Mucosa of stomach (tissue), 1 donor: ENCODE measurements around the gene EPB41L1.

Source experiments
- H3K27me3 ChIP-seq: one replicate; pipeline ENCODE4 v1.7.0; 2013; ENCODE audit warnings: mild to moderate bottlenecking, low read length; ENCODE audit not compliant: control insufficient read depth, insufficient read depth
- H3K36me3 ChIP-seq: one replicate; pipeline ENCODE4 v1.7.0; 2013; ENCODE audit warnings: low read length; ENCODE audit not compliant: control insufficient read depth, insufficient read depth
- H3K4me1 ChIP-seq: one replicate; pipeline ENCODE4 v1.7.0; 2013; ENCODE audit warnings: mild to moderate bottlenecking, low read length; ENCODE audit not compliant: control insufficient read depth, insufficient read depth
- H3K4me3 ChIP-seq: one replicate; pipeline ENCODE4 v1.7.0; 2013; ENCODE audit warnings: low read length
- H3K9ac ChIP-seq: one replicate; pipeline ENCODE4 v1.7.0; 2013; ENCODE audit warnings: mild to moderate bottlenecking, low read length, moderate library complexity
- H3K9me3 ChIP-seq: one replicate; pipeline ENCODE4 v1.7.0; 2013; ENCODE audit warnings: mild to moderate bottlenecking, low read length, moderate library complexity; ENCODE audit not compliant: control insufficient read depth
- donor health status: Pancreatic carcinoma.

The EPB41L1 gene

DNA sequence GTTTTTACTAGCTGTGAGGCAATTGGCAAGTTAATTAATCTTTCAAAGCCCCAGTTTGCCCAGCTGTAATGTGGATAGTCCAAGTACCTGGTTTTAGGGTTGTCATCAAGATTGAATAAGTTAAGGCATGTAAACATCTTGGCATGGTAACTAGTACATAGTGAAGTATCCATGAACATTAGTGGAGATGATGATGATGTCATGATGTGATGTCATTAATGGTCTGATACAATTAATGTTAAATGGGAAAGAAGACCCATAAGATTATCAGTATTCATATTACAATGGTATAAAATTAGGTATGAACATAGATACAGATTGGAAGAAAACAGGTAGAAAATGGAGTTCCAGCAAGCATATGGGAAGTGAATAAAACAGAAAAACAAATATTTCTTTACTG lies 5.3 kb downstream of the EPB41L1 start:
- H3K4me1 ChIP-seq, result peaks cover 23% of the 10 kb centered on the region
- no peaks in the 10 kb centered on the region for H3K9me3 ChIP-seq
- no peaks in the 10 kb centered on the region for H3K36me3 ChIP-seq

GRCh38 chr20:36162272-36162966 lies 7.9 kb downstream of the EPB41L1 start:
- H3K4me1 ChIP-seq, result peaks cover 10% of the 10 kb centered on the region
- no peak overlapping the region for H3K4me3 ChIP-seq
- H3K27me3 ChIP-seq, result no peaks in the 10 kb centered on the region
- no peaks in the 10 kb centered on the region for H3K9me3 ChIP-seq
- no peaks in the 10 kb centered on the region for H3K36me3 ChIP-seq
- H3K9ac ChIP-seq, result no peak overlapping the region

More for the DNA sequence above, 5.3 kb downstream of the EPB41L1 start:
- H3K9ac ChIP-seq, result no peak overlapping the region
- no peak overlapping the region for H3K4me3 ChIP-seq
- H3K27me3 ChIP-seq, result no peaks in the 10 kb centered on the region

GRCh38 chr20:36167902-36168503 lies 13.5 kb downstream of the EPB41L1 start:
- H3K4me3 ChIP-seq, result no peak overlapping the region
- peaks cover 2% of the 10 kb centered on the region for H3K4me1 ChIP-seq
- no peaks in the 10 kb centered on the region for H3K27me3 ChIP-seq
- no peak overlapping the region for H3K9ac ChIP-seq
- H3K36me3 ChIP-seq, result no peaks in the 10 kb centered on the region
- no peaks in the 10 kb centered on the region for H3K9me3 ChIP-seq

GRCh38 chr20:36170542-36171215 lies 16.1 kb downstream of the EPB41L1 start:
- Histone ChIP-seq H3K9me3 (no peaks in the 10 kb centered on the region), H3K27me3 (no peaks in the 10 kb centered on the region), H3K36me3 (peaks cover 10% of the 10 kb centered on the region), H3K4me3 (no peak overlapping the region), H3K4me1 (no peaks in the 10 kb centered on the region), H3K9ac (no peak overlapping the region)

DNA sequence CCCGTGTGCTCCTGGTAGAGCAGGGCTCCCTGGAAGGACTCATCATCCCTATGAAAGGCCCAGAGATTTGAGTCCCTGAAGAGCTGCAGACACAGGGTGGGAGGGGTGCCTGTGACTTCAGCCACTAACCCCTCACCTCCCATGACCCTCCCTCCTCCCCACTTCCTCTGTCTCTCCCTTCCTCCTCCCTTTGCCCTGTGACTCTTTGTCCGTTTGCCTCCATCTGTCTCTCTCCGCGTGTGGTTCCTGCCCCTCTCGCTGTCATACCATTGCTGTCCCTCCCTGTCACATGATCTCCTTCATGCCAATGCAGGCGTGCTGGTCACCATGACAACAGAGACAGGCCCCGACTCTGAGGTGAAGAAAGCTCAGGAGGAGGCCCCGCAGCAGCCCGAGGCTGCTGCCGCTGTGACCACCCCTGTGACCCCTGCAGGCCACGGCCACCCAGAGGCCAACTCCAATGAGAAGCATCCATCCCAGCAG lies 19.0 kb downstream of the EPB41L1 start:
- Histone ChIP-seq H3K36me3 (peaks cover 21% of the 10 kb centered on the region), H3K4me3 (no peak overlapping the region), H3K9me3 (no peaks in the 10 kb centered on the region), H3K9ac (no peak overlapping the region), H3K4me1 (no peaks in the 10 kb centered on the region), H3K27me3 (no peaks in the 10 kb centered on the region)

DNA sequence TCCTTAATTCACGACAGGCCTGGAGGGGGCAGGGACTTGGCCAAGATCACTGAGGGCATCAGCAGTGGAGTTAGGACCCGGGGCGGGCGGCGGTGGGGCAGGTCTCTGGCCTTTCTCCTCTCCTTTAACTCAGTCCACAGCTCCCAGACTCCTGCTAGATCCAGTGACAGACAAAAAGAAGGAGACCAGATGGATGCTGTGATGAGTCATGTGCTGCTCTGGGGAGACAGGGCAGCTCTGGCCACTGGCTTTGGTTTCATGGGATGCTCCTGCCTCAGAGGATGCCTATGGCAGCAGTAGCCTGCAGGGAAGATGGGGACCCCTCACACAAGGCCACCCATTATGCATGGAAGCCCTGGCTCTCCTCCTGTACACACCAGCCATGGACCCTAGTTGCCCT lies 20.5 kb downstream of the EPB41L1 start:
- Histone ChIP-seq H3K27me3 (no peaks in the 10 kb centered on the region), H3K36me3 (peaks cover 30% of the 10 kb centered on the region), H3K9me3 (no peaks in the 10 kb centered on the region), H3K9ac (no peak overlapping the region), H3K4me1 (no peaks in the 10 kb centered on the region), H3K4me3 (no peak overlapping the region)

- H3K27me3 ChIP-seq, result no peaks in the 10 kb centered on the region
- H3K36me3 ChIP-seq, result peaks cover 30% of the 10 kb centered on the region
- no peaks in the 10 kb centered on the region for H3K4me1 ChIP-seq
- H3K4me3 ChIP-seq, result no peak overlapping the region
- H3K9me3 ChIP-seq, result no peaks in the 10 kb centered on the region
- no peak overlapping the region for H3K9ac ChIP-seq
These were observed 21.0 kb downstream of the EPB41L1 start for GRCh38 chr20:36175475-36175995.

DNA sequence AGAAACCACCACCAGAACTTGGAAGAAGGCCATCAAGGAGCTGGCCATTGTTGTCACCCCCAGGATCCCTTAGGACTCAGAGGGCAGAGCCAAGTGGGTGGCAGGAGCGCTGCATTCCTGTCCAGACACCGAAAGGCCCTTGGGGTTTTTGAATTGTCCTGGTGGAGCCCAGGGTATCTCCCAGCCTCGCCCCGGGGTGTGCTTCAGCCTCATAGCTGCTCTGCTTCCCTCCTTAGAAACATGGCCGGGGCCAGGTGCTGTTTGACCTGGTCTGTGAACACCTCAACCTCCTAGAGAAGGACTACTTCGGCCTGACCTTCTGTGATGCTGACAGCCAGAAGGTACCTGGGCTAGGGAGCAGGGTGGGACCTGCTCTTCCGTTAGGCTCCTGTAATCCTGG lies 23.2 kb downstream of the EPB41L1 start:
- H3K27me3 ChIP-seq, result no peaks in the 10 kb centered on the region
- no peak overlapping the region for H3K9ac ChIP-seq
- no peaks in the 10 kb centered on the region for H3K9me3 ChIP-seq
- peaks cover 38% of the 10 kb centered on the region for H3K36me3 ChIP-seq
- H3K4me3 ChIP-seq, result no peak overlapping the region
- peaks cover 1% of the 10 kb centered on the region for H3K4me1 ChIP-seq

DNA sequence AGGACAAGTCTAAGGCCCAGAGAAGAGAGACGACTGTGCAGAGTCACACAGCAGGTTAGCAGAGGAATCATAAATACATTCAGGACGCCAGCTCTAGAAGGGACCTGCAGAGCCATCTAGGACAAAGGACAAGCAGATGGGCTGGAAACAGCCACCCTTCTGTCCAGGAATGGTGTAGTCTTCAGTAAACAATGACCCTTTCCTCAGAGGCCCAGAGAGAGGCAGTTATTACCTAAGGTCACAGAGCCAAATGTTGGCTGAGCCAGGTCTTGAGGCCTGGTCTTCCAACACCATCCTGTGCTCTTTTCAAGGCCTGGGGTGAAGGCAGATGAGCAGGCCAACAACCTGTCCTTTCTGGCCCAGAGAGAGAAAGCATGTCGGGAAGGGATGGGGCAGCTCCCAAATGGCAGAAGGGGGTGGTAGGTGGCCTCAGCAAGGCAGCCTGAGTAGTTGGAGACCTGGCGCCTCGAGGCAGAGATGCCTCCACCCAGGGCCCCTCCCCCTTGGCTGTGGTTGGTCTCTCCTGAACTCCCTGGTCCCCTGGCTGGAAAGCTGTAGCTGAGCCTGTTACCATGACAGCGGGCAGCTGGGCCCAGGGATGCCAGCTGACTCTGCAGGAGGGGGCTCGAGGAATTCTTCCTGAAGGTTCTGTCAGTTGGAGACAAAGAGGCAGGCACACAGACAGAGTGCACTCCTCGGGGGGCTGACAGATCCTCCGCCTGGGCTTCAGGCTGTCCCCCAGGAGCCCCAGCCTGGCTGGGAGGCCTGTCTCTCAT lies 24.8 kb downstream of the EPB41L1 start:
- Histone ChIP-seq H3K27me3 (no peaks in the 10 kb centered on the region), H3K9ac (no peak overlapping the region), H3K9me3 (no peaks in the 10 kb centered on the region), H3K4me3 (no peak overlapping the region), H3K36me3 (peaks cover 43% of the 10 kb centered on the region), H3K4me1 (peaks cover 9% of the 10 kb centered on the region)

DNA sequence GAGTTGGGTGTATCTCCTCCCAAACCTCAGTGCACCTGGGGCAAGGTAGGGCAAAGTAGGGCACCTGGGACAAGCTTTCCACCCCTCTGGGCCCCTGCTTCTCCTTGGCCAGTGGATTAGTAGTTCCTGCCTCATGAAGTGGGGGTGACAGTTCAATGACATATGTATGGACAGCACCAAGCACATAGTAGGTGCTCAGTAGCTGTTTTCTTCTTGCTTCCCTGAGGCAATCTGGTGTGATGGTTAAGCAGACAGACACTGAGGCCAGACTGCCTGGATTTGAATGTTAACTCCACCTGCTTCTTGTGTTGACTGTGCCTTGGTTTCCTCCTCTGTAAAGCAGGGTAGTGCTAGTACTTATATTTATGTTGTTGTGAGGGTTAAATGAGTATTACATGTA lies 25.8 kb downstream of the EPB41L1 start:
- H3K9me3 ChIP-seq, result no peaks in the 10 kb centered on the region
- peaks cover 9% of the 10 kb centered on the region for H3K4me1 ChIP-seq
- no peaks in the 10 kb centered on the region for H3K27me3 ChIP-seq
- no peak overlapping the region for H3K4me3 ChIP-seq
- H3K9ac ChIP-seq, result no peak overlapping the region
- peaks cover 37% of the 10 kb centered on the region for H3K36me3 ChIP-seq

DNA sequence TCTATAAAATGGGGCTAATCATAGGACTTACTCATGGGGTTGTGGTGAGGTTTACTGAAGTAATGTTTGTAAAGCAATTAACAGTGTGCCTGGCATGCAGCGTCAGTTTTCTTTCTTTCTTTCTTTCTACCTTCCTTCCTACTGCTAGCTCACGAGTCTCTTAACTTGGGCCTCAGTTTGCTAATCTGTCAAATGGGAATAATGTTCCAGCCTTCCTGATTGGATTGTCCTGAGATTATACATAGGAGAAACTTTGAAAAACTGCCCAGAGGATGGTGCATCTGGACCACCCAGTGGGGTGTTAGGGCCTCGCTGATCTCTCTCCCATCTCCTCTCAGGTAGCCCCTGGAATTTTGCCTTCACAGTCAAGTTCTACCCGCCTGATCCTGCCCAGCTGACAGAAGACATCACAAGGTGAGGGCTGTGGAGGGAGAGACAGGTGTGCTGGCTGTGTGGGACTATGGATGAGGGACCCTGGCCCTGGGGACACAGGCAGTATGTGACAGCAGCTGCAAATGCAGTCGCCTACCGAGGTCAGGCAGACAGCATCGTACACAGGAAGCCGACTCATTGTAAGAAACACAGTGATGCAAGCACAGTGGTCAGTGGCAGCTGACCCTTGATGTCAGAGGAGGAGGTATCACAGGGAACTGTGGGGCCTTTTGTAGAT lies 27.5 kb downstream of the EPB41L1 start:
- Histone ChIP-seq H3K9me3 (no peaks in the 10 kb centered on the region), H3K27me3 (no peaks in the 10 kb centered on the region), H3K9ac (no peak overlapping the region), H3K4me1 (peaks cover 9% of the 10 kb centered on the region), H3K4me3 (no peak overlapping the region), H3K36me3 (peaks cover 28% of the 10 kb centered on the region)
